ENCODE measurements around the gene GPR137C. TPM values are rescaled to one million over a fixed set of nuclear protein-coding genes. Genes with fewer than 3 reads are reported as not detected.

The GPR137C gene
- total and polyA plus RNA-seq, 2 of the 4 experiments (the other 2 are of a cell fraction) = 0.72 to 0.91 TPM

- Histone ChIP-seq H3K14ac (replicated peaks; ENCODE audit: low read depth, low read length) (no peak overlapping the region), H3K4me3 (ENCODE audit: insufficient read depth, low read depth, low read length) (no peak overlapping the region), H3K18ac (ENCODE audit: low read depth, low read length) (no peak overlapping the region), H2AK9ac (replicated peaks; ENCODE audit: low read depth, low read length, poor library complexity) (no peak overlapping the region), H3K9me1 (ENCODE audit: insufficient read depth, low read length) (no peaks in the 10 kb centered on the region; the same call in 1 of the 2 replicates), H2BK20ac (ENCODE audit: low read depth, low read length) (no peak overlapping the region), H3K27ac (ENCODE audit: insufficient read depth, low read length) (no peak overlapping the region), H3K56ac (ENCODE audit: extremely low read depth, insufficient read depth, low read length) (no peak overlapping the region), H4K5ac (ENCODE audit: low read depth, low read length) (no peak overlapping the region), H3K4me2 (ENCODE audit: low read depth, low read length) (no peak overlapping the region), H3K9me3 (ENCODE audit: control insufficient read depth, insufficient read depth, low read length) (no peaks in the 10 kb centered on the region), H3K79me1 (ENCODE audit: low read depth in 1 of 2, low read length in 2 of 2) (no peaks in the 10 kb centered on the region), H3K9ac (ENCODE audit: low read depth, low read length) (no peak overlapping the region), H3K4ac (ENCODE audit: low read depth, low read length) (no peak overlapping the region), H4K8ac (ENCODE audit: low read depth in 2 of 2, low read length in 2 of 2) (no peak overlapping the region), H2BK15ac (ENCODE audit: low read depth, low read length) (no peak overlapping the region), H2AFZ (replicated peaks; ENCODE audit: low read length, poor library complexity) (no peak overlapping the region), H4K91ac (ENCODE audit: insufficient read depth, low read depth, low read length) (no peak overlapping the region), H2BK120ac (ENCODE audit: low read depth, low read length) (no peak overlapping the region), H3K36me3 (ENCODE audit: control insufficient read depth, insufficient read depth, low read length) (no peaks in the 10 kb centered on the region), H2AK5ac (ENCODE audit: low read depth, low read length) (no peak overlapping the region), H2BK5ac (ENCODE audit: low read depth, low read length, poor library complexity, severe bottlenecking) (no peak overlapping the region), H3K4me1 (ENCODE audit: control insufficient read depth, insufficient read depth, low read length) (peaks cover 2% of the 10 kb centered on the region; the same call in 1 of the 2 replicates), H3K23ac (ENCODE audit: low read depth, low read length) (no peak overlapping the region), H3K27me3 (ENCODE audit: control insufficient read depth, insufficient read depth, low read length) (no peaks in the 10 kb centered on the region), H4K20me1 (ENCODE audit: insufficient read depth, low read length) (no peaks in the 10 kb centered on the region)
- dilution Hi-C loops (cut with HindIII; ENCODE audit: low sequenced_read_pairs, unreplicated experiment) (no loop called here), intact Hi-C loops (cut with micrococcal nuclease) (no loop called here), in situ Hi-C loops (cut with MboI; ENCODE audit: low sequenced_read_pairs) (no loop called here)
- ChIA-PET POLR2A (ENCODE audit: unreplicated experiment) (no interaction called here), CTCF (interaction anchor here (1.3 kb wide), 1 partner anchor 24 kb away, joined by 3 read pairs; no protein-coding TSS in a partner anchor)
- peak; percentile 28 for DNase-seq
- no TSS peak for BruUV-seq (replicated peaks)
- no peak for ATAC-seq (ENCODE audit: low read depth)
- no peak for TF ChIP-seq RFX5 (IDR thresholded peaks at IDR 0.05; ENCODE audit: low read depth, low read length)
- peak; percentile 68; the same call in 1 of the 2 replicates for TF ChIP-seq NFE2L2 (IDR thresholded peaks at IDR 0.05; ENCODE audit: low read depth, low read length)
- TF ChIP-seq CEBPB (IDR thresholded peaks at IDR 0.05; ENCODE audit: low read depth, low read length) = no peak
- no peak for TF ChIP-seq POLR2A (IDR thresholded peaks at IDR 0.05; ENCODE audit: low read depth, low read length)
- peak; percentile 15; the same call in 1 of the 2 replicates for TF ChIP-seq MAFK (IDR thresholded peaks at IDR 0.05; ENCODE audit: low read depth, low read length)
Observed at GRCh38 chr14:52583544-52583943, 30.9 kb downstream of the GPR137C start.
